OCI-LY3 (cell line): ENCODE results near the gene PLP2.

ENCODE experiments used
- EZH2phosphoT487 ChIP-seq: fragments of 200-600 bp; shearing (Covaris generic); IDR thresholded peaks from 2 replicates; pipeline ENCODE4 v1.6.1; 2018; ENCODE audit warnings: antibody characterized with exemption, mixed run types, low read depth
- TF ChIP-seq, protein P1 (sequence below): fragments of 200-600, 300-600 bp; sonication (generic); IDR thresholded peaks from 2 replicates; pipeline ENCODE4 v1.5.1; 2014; ENCODE audit warnings: antibody characterized with exemption, low read length, low read depth

DNA sequence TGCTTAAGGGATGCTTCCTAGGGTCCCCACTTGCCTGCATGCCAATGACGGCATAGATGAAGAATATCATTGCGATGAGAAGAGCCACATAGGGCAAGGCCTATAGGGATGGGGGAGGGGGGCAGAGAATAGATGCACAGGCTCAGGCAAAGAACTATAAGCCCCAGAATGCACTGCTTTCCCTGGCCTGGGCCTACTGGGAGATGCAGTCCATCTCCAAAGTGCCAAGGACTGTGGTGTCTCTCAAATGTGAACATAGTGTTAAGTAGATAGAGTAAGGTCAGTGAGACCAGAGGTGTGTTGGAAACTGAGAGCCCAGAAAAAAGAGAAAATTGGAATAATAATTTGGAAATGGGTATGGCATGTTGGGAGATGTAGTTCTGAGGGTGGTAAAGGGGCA is 40.5 kb downstream of the PLP2 start:
- TF ChIP-seq, protein P1, sequence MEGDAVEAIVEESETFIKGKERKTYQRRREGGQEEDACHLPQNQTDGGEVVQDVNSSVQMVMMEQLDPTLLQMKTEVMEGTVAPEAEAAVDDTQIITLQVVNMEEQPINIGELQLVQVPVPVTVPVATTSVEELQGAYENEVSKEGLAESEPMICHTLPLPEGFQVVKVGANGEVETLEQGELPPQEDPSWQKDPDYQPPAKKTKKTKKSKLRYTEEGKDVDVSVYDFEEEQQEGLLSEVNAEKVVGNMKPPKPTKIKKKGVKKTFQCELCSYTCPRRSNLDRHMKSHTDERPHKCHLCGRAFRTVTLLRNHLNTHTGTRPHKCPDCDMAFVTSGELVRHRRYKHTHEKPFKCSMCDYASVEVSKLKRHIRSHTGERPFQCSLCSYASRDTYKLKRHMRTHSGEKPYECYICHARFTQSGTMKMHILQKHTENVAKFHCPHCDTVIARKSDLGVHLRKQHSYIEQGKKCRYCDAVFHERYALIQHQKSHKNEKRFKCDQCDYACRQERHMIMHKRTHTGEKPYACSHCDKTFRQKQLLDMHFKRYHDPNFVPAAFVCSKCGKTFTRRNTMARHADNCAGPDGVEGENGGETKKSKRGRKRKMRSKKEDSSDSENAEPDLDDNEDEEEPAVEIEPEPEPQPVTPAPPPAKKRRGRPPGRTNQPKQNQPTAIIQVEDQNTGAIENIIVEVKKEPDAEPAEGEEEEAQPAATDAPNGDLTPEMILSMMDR = no peak
- TF ChIP-seq EZH2phosphoT487 = no peak
